Measurements from ENCODE around the gene ATAD3A.
"Not testable (repeated sequence)": the region's sequence is repeated elsewhere in the genome, so short reads cannot be mapped to it uniquely, and the experiment has no call there.

Gene ATAD3A

DNA sequence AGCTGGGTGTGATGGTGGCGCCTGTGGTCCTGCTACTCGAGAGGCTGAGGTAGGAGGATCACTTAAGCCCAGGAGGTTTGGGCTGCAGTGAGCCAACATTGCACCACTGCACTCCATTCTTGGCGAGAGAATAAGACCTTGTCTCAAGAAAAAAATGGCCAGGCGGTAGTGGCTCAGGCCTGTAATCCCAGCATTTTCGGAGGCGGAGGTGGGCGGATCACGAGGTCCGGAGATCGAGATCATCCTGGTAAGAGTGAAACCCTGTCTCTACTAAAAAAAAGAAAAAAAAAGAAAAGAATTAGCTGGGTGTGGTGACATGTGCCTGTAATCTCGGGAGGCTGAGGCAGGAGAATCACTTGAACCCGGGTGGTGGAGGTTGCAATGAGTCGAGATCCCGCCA, 29.1 kb upstream of the ATAD3A start:
- no peak overlapping the region for H3K4me3 Mint-ChIP-seq
- H3K9me3 Mint-ChIP-seq, result no peaks in the 10 kb centered on the region
- no peaks in the 10 kb centered on the region for H3K27me3 Mint-ChIP-seq (ENCODE audit: low read depth)
- no peak overlapping the region for H3K27ac Mint-ChIP-seq
- H3K36me3 Mint-ChIP-seq (ENCODE audit: low read depth), result peaks cover 18% of the 10 kb centered on the region
- no peak for DNase-seq (ENCODE audit: low spot score)
- no peaks in the 10 kb centered on the region for H3K4me1 Mint-ChIP-seq (ENCODE audit: low read depth)

DNA sequence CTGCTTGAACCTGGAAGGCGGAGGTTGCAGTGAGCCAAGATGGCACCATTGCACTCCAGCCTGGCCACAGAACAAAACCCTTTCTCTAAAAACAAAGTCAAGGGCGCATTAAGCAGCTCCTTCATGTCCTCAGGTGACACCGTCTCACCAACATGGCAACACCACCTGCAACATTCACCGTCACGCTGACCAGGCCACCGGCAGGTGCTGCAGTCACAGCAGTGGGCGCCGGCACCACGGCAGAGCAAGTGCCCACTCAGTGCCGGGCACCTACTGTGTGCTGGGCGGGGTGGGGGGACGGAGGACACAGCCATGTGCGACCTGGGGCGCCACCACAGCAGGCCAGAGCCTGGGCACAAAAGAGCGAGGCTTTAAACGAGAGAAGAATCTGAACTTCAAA, 28.2 kb upstream of the ATAD3A start:
- H3K9me3 Mint-ChIP-seq, result no peaks in the 10 kb centered on the region
- no peaks in the 10 kb centered on the region for H3K4me1 Mint-ChIP-seq (ENCODE audit: low read depth)
- DNase-seq (ENCODE audit: low spot score), result no peak
- no peak overlapping the region for H3K27ac Mint-ChIP-seq
- H3K27me3 Mint-ChIP-seq (ENCODE audit: low read depth), result no peaks in the 10 kb centered on the region
- peaks cover 20% of the 10 kb centered on the region for H3K36me3 Mint-ChIP-seq (ENCODE audit: low read depth)
- H3K4me3 Mint-ChIP-seq, result no peak overlapping the region

DNA sequence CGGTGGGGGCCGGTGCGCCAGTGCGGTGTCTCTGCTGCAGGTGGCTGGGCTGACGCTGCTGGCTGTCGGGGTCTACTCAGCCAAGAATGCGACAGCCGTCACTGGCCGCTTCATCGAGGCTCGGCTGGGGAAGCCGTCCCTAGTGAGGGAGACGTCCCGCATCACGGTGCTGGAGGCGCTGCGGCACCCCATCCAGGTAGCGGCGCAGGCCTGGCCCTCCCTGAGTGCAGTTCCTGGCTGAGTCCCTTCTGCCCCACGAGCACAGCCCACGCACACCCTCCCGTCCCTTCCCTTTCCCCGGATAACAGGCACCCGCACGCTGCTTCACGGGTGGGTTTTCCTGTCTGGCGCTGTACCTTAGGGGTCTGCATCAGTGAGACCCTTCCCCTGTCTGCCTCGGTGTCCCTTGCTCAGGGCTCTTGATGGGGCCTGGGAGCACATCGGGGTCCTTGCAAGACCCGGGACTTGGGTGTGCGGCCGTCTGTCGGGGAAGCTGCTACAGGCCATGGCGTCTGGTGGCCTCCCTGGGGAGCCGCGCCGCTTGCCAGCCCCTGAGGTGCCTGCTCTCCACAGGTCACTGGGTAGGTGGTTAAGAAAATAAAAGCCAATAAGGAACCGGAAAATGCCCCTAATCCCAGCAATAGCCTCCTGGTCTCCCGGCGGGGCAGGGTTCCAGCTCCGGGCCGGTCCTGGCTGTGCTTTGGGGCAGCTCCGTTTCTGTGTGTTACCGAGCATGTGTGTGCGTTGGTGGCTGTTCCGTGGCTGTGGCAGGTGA, 26.8 kb upstream of the ATAD3A start:
- peaks cover 22% of the 10 kb centered on the region for H3K36me3 Mint-ChIP-seq (ENCODE audit: low read depth)
- DNase-seq (ENCODE audit: low spot score); H3K9me3 Mint-ChIP-seq; H3K27ac Mint-ChIP-seq; H3K4me1 Mint-ChIP-seq (ENCODE audit: low read depth); H3K27me3 Mint-ChIP-seq (ENCODE audit: low read depth); H3K4me3 Mint-ChIP-seq: not testable (repeated sequence)

DNA sequence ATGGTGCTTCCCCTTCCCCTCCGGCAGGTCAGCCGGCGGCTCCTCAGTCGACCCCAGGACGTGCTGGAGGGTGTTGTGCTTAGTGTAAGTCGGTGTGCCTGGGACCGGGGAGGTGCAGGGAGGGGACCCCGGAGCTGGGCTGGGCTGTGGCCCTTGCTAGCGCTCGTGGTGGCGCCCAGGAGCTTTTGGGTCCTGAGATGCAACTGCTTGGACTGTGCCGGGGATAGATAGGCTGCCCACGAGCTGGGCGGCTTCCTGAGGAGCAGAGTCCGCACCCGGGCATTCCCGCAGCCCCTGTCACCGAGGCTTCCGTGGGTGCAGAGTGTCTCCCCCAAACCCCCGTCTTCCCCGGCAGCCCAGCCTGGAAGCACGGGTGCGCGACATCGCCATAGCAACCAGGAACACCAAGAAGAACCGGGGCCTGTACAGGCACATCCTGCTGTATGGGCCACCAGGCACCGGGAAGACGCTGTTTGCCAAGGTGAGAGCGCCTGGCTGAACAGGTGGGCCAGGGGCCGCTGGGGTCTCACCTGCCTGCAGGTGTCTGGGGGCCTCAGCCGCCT, 26.1 kb upstream of the ATAD3A start:
- H3K36me3 Mint-ChIP-seq (ENCODE audit: low read depth), result peaks cover 23% of the 10 kb centered on the region
- H3K27ac Mint-ChIP-seq; H3K9me3 Mint-ChIP-seq; H3K27me3 Mint-ChIP-seq (ENCODE audit: low read depth); H3K4me3 Mint-ChIP-seq; DNase-seq (ENCODE audit: low spot score); H3K4me1 Mint-ChIP-seq (ENCODE audit: low read depth): not testable (repeated sequence)

DNA sequence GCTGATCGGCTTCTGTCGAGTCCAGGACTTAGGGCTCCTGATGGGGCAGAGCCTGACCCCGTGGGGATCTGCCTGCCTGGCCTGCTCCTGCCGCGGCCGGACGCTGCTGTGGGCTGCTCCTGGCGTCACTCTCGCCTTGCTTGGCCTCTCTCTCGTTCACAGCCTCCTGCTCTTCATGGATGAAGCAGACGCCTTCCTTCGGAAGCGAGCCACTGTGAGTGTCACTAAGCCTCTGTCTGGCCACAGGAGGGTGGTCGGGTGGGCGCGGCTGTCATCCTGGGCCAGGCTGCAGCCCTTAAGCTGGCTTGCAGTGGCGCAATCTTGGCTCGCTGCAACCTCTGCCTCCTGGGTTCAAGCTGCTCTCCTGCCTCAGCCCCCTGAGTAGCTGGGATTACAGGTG, 24.3 kb upstream of the ATAD3A start:
- Mint-ChIP-seq H3K27me3 (ENCODE audit: low read depth) (no peaks in the 10 kb centered on the region), H3K4me3 (no peak overlapping the region), H3K36me3 (ENCODE audit: low read depth) (peaks cover 35% of the 10 kb centered on the region), H3K27ac (no peak overlapping the region), H3K4me1 (ENCODE audit: low read depth) (no peaks in the 10 kb centered on the region), H3K9me3 (no peaks in the 10 kb centered on the region)
- no peak for DNase-seq (ENCODE audit: low spot score)

DNA sequence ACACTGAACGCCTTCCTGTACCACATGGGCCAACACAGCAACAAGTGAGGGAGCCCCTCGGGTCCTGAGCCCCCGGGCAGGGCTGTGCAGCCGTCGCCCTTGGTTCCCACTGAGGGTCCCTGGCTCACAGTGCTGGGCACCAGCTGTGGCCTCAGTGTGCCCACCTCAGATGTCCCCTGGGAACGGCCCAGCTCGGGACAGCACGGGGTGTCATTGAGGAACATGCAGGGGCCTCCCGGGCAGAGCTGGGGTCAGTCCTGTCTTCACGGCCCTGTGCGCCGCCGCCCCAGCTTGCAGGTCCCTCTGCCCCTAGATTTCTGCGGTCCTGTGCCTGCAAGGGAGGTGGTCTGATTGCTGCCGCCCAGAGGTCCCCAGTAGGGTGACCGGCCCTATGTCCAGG, 22.7 kb upstream of the ATAD3A start:
- H3K4me3 Mint-ChIP-seq, result no peak overlapping the region
- no peak for DNase-seq (ENCODE audit: low spot score)
- H3K9me3 Mint-ChIP-seq, result peaks cover 8% of the 10 kb centered on the region
- no peak overlapping the region for H3K27ac Mint-ChIP-seq
- H3K27me3 Mint-ChIP-seq (ENCODE audit: low read depth), result no peaks in the 10 kb centered on the region
- H3K4me1 Mint-ChIP-seq (ENCODE audit: low read depth), result no peaks in the 10 kb centered on the region
- H3K36me3 Mint-ChIP-seq (ENCODE audit: low read depth), result peaks cover 46% of the 10 kb centered on the region

DNA sequence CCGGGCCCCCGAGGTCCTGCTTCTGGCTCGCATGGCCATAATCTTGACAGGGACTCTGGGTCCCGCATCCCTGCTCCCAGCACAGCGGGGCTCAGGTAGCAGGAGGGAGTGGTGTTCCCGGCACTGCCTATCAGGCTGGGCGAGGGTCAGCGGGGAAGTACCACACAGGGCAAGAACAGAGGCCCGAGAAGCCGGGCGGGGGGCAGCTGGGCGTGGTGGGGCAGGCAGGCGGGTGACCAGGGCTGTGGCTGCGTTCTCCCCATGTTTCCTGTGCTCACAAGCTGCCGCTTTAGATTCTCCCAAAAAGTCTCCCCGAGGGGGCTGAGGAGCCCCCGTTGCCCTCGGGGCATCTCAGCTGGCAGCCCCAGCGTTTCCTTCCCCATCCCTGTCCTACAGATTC, 22.1 kb upstream of the ATAD3A start:
- H3K27ac Mint-ChIP-seq, result no peak overlapping the region
- H3K4me3 Mint-ChIP-seq, result no peak overlapping the region
- no peaks in the 10 kb centered on the region for H3K4me1 Mint-ChIP-seq (ENCODE audit: low read depth)
- no peak for DNase-seq (ENCODE audit: low spot score)
- H3K9me3 Mint-ChIP-seq, result peaks cover 8% of the 10 kb centered on the region
- no peaks in the 10 kb centered on the region for H3K27me3 Mint-ChIP-seq (ENCODE audit: low read depth)
- H3K36me3 Mint-ChIP-seq (ENCODE audit: low read depth), result peaks cover 46% of the 10 kb centered on the region

DNA sequence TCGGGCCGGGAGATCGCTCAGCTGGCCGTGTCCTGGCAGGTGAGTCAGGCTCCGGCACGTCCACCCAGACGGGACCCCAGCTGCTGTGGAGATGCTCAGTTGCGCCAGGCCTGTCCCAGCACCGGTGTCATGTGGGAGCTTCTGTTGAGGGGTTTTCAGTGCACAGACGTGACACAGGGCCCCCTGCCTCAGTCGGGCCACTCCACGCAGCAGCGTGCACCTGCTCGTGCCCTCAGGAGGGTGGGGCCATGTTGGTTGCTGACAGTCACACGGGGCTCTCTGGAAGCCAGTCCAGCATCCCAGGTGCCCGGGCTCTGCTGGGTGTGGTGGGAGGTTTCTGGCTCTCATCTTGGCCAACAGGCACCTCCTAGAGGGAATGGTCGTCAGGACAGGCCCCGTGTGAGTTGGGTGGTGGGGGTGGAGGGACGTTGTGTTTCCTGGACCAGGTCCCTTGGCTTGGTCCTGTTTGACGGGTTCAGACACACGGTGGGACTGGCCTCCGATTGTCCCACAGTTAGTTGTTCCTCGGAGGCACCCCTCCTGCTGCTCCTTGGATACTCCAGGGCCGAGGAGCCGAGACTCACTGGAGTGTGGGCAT, 21.2 kb upstream of the ATAD3A start:
- DNase-seq (ENCODE audit: low spot score), result no peak
- no peaks in the 10 kb centered on the region for H3K27me3 Mint-ChIP-seq (ENCODE audit: low read depth)
- H3K27ac Mint-ChIP-seq, result no peak overlapping the region
- no peak overlapping the region for H3K4me3 Mint-ChIP-seq
- peaks cover 8% of the 10 kb centered on the region for H3K9me3 Mint-ChIP-seq
- H3K36me3 Mint-ChIP-seq (ENCODE audit: low read depth), result peaks cover 46% of the 10 kb centered on the region
- H3K4me1 Mint-ChIP-seq (ENCODE audit: low read depth), result no peaks in the 10 kb centered on the region

DNA sequence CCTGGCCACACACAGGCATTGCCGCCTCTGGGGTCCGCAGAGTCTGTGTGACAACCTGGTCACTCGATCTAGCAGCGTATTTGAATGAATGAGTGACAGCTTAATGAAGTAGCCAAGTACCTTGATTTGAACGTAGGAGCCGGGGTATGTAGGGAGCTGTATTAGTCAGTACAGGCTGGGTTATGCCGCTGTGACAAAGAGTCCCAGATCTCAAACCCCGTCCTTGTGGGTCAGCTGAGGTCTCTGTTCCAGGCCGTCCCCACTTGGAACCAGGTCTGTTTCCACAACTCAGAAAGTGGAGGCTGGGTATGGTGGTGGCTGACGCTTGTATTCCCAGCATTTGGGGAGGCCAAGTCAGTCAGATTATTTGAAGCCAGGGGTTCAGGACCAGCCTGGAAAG, 20.4 kb upstream of the ATAD3A start:
- no peaks in the 10 kb centered on the region for H3K4me1 Mint-ChIP-seq (ENCODE audit: low read depth)
- DNase-seq (ENCODE audit: low spot score), result no peak
- H3K27me3 Mint-ChIP-seq (ENCODE audit: low read depth), result no peaks in the 10 kb centered on the region
- no peak overlapping the region for H3K27ac Mint-ChIP-seq
- no peak overlapping the region for H3K4me3 Mint-ChIP-seq
- H3K36me3 Mint-ChIP-seq (ENCODE audit: low read depth), result peaks cover 46% of the 10 kb centered on the region
- H3K9me3 Mint-ChIP-seq, result peaks cover 8% of the 10 kb centered on the region

DNA sequence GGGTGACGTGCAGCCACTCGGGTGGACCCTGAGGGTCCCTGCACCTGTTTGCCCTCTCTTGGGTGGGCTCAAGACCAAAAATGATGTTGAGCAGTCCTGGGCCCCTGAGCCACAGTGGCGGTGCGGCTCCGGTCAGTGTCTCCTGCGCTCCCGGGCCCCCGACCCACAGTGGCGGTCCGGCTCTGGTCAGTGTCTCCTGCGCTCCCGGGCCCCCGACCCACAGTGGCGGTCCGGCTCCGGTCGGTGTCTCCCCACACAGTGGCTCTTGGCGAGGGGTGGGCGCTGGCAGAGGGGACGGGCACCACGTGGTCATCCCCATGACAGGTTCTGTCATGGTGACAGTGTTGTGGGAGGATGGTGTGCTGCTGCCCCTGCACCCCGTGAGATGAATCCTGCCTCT, 17.7 kb upstream of the ATAD3A start:
- H3K9me3 Mint-ChIP-seq; DNase-seq (ENCODE audit: low spot score); H3K4me1 Mint-ChIP-seq (ENCODE audit: low read depth); H3K27me3 Mint-ChIP-seq (ENCODE audit: low read depth); H3K27ac Mint-ChIP-seq; H3K4me3 Mint-ChIP-seq: not testable (repeated sequence)
- H3K36me3 Mint-ChIP-seq (ENCODE audit: low read depth), result peaks cover 38% of the 10 kb centered on the region

DNA sequence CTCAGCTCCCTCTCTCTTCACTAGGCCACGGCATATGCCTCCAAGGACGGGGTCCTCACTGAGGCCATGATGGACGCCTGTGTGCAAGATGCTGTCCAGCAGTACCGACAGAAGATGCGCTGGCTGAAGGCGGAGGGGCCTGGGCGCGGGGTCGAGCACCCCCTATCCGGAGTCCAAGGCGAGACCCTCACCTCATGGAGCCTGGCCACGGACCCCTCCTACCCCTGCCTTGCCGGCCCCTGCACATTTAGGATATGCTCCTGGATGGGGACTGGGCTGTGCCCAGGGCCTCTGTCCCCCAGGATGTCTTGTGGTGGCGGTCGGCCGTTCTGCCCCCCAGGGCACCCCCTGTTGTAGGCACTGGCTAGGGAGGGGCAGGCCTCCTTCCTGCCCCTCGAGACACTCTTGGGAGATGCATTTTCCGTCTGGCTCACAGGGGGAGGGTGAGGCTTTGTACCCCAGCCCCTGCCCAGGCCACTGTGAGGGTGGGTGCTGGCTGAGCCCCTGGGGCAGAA, 16.4 kb upstream of the ATAD3A start:
- not testable (repeated sequence) for H3K4me3 Mint-ChIP-seq; H3K9me3 Mint-ChIP-seq; H3K4me1 Mint-ChIP-seq (ENCODE audit: low read depth); H3K27ac Mint-ChIP-seq; DNase-seq (ENCODE audit: low spot score); H3K27me3 Mint-ChIP-seq (ENCODE audit: low read depth)
- H3K36me3 Mint-ChIP-seq (ENCODE audit: low read depth), result peaks cover 30% of the 10 kb centered on the region

DNA sequence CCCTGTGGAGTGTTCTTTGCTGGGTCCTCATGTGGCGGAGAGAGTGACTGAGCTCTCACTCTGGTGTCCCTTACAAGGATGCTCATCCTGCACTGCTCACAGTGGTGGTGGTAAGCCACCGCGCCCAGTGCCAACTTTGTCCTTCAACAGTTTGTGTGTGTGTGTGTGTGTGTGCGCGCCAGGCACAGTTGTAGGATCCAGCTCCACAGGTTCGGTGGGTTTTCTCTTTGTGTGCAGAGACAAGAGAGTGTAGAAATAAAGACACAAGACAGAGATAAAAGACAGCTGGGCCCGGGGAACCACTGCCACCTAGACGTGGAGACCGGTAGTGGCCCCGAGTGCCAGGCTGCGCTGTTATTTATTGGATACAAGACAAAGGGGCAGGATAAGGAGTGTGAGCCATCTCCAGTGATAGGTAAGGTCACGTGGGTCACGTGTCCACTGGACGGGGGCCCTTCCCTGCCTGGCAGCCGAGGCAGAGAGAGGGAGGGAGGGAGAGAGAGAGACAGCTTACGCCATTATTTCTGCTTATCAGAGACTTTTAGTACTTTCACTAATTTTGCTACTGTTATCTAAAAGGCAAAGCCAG, 7.1 kb upstream of the ATAD3A start:
- H3K9me3 Mint-ChIP-seq; H3K4me1 Mint-ChIP-seq (ENCODE audit: low read depth); H3K27me3 Mint-ChIP-seq (ENCODE audit: low read depth); H3K36me3 Mint-ChIP-seq (ENCODE audit: low read depth): not testable (repeated sequence)
- Mint-ChIP-seq H3K27ac (peak overlapping the region; percentile 92), H3K4me3 (peak overlapping the region; percentile 74)
- peak; percentile 73 for DNase-seq (ENCODE audit: low spot score)

DNA sequence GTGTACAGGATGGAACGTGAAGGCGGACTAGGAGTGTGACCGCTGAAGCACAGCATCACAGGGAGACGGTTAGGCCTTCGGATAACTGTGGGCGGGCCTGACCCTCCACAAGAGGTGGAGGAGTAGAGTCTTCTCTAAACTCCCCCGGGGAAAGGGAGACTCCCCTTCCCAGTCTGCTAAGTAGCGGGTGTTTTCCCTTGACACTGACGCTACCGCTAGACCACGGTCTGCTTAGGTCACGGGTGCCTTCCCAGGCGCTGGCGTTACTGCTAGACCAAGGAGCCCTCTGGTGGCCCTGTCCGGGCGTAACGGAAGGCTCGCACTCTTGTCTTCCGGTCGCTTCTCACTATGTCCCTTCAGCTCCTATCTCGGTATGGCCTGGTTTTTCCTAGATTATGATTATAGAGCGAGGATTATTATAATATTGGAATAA, 6.6 kb upstream of the ATAD3A start:
- not testable (repeated sequence) for H3K36me3 Mint-ChIP-seq (ENCODE audit: low read depth); H3K27me3 Mint-ChIP-seq (ENCODE audit: low read depth); H3K9me3 Mint-ChIP-seq; H3K4me1 Mint-ChIP-seq (ENCODE audit: low read depth)
- peak overlapping the region; percentile 92 for H3K27ac Mint-ChIP-seq
- peak overlapping the region; percentile 74 for H3K4me3 Mint-ChIP-seq
- DNase-seq (ENCODE audit: low spot score), result peak; percentile 33

DNA sequence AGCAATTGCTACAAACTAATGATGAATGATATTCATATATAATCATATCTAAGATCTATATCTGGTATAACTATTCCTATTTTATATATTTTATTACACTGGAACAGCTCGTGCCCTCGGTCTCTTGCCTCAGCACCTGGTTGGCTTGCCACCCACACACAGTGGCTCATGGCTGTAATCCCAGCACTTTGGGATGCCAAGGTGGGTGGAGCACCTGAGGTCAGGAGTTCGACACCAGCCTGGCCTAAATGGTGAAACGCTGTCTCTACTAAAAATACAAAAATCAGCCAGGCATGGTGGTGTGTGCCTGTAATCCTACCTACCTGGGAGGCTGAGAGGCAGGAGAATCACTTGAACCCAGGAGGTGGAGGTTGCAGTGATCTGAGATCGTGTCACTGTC, 6.2 kb upstream of the ATAD3A start:
- H3K27me3 Mint-ChIP-seq (ENCODE audit: low read depth); H3K4me1 Mint-ChIP-seq (ENCODE audit: low read depth); DNase-seq (ENCODE audit: low spot score); H3K9me3 Mint-ChIP-seq; H3K36me3 Mint-ChIP-seq (ENCODE audit: low read depth): not testable (repeated sequence)
- peak overlapping the region; percentile 47 for H3K4me3 Mint-ChIP-seq
- H3K27ac Mint-ChIP-seq, result peak overlapping the region; percentile 73

Data from T-helper 2 cell treated with Interferon-gamma antibody and Interleukin-4, amounts not matched to agents 5 μg/mL and 100 μg/mL, for 36 hours (primary cell).